ENCODE measurements around the gene IQCN. TPM values are rescaled to one million over a fixed set of nuclear protein-coding genes. Genes with fewer than 3 reads are reported as not detected.

IQCN gene
- total and polyA plus RNA-seq, 2 of the 4 experiments (the other 2 are of a cell fraction), result 0.18 to 0.67 TPM

DNA sequence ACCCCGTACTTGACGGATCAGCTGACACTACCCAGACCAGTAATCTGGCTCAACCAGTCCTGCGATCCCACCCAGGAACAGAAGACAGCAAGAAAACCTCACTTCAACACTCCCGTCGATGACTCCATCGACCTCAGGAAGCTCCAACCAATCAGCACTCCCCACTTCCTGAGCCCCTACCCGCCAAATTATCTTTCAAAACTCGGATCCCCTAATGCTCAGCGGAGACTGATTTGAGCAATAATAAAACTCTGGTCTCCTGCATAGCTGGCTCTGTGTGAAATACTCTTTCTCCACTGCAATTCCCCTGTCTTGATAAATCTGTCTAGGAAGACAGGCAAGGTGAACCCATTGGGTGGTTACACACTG, 47.5 kb upstream of the IQCN start:
- BruUV-seq (replicated peaks), result no TSS peak
- peak overlapping the region; percentile 73 for H3K27ac ChIP-seq (ENCODE audit: insufficient read depth, low read length)
- peaks cover 40 to 57% of the 10 kb centered on the region in 2 experiments for H3K79me1 ChIP-seq (ENCODE audit: low read depth in 1 of 2, low read length in 2 of 2)
- H2BK20ac ChIP-seq (ENCODE audit: low read depth, low read length), result 0 out of 2 replicates have a peak overlapping the region, but pooled peaks have one; percentile 8
- peak overlapping the region; percentile 77; the same call in 1 of the 2 replicates for H3K4me3 ChIP-seq (ENCODE audit: insufficient read depth, low read depth, low read length)
- in situ Hi-C loops (cut with MboI; ENCODE audit: low sequenced_read_pairs), result loop anchor here (5.0 to 10.0 kb wide), 2 partner anchors 44 to 127 kb away; partner anchors contain the start of gene MPV17L2
- H2BK5ac ChIP-seq (ENCODE audit: low read depth, low read length, poor library complexity, severe bottlenecking), result peak overlapping the region; percentile 15
- H3K4me1 ChIP-seq (ENCODE audit: control insufficient read depth, insufficient read depth, low read length), result peaks cover 5% of the 10 kb centered on the region; the same call in 1 of the 2 replicates
- H4K8ac ChIP-seq (ENCODE audit: low read depth in 2 of 2, low read length in 2 of 2), result peak overlapping the region; percentile 80 to 88
- H3K18ac ChIP-seq (ENCODE audit: low read depth, low read length), result no peak overlapping the region
- peak overlapping the region; percentile 85 for H3K4ac ChIP-seq (ENCODE audit: low read depth, low read length)
- H3K36me3 ChIP-seq (ENCODE audit: control insufficient read depth, insufficient read depth, low read length), result no peaks in the 10 kb centered on the region
- 0 out of 2 replicates have a peak overlapping the region, but pooled peaks have one; percentile 46 for H2BK120ac ChIP-seq (ENCODE audit: low read depth, low read length)
- no peak for TF ChIP-seq RFX5 (IDR thresholded peaks at IDR 0.05; ENCODE audit: low read depth, low read length)
- no peak for TF ChIP-seq RCOR1 (IDR thresholded peaks at IDR 0.05; ENCODE audit: insufficient replicate concordance, low read length)
- TF ChIP-seq BHLHE40 (IDR thresholded peaks at IDR 0.05; ENCODE audit: low read depth, low read length), result no peak
- no peak for TF ChIP-seq POLR2A (IDR thresholded peaks at IDR 0.05; ENCODE audit: low read depth, low read length)
- TF ChIP-seq MXI1 (IDR thresholded peaks at IDR 0.05; ENCODE audit: borderline replicate concordance, low read depth, low read length), result no peak
- no peak for TF ChIP-seq ELK1 (IDR thresholded peaks at IDR 0.05; ENCODE audit: borderline replicate concordance, low read depth, low read length)
- no peak overlapping the region for H2AFZ ChIP-seq (replicated peaks; ENCODE audit: low read length, poor library complexity)
- 28% methylated on average over 3 of the region's 9 CpGs; no CpG with 5 or more reads in 1 of the 2 experiments for WGBS, 2 experiments (ENCODE audit: extremely low coverage in 2 of 2, insufficient read length in 1 of 2)
- POLR2A ChIA-PET (ENCODE audit: unreplicated experiment), result interaction anchor here (1.1 to 2.2 kb wide), 3 partner anchors 39 to 42 kb away, joined by 3 to 25 read pairs (median 6); partner anchors contain the start of gene JUND
- H3K9me3 ChIP-seq (ENCODE audit: control insufficient read depth, insufficient read depth, low read length), result no peaks in the 10 kb centered on the region
- CTCF ChIA-PET, result interaction anchor here (0.5 to 3.7 kb wide), 5 partner anchors 17 to 114 kb away, joined by 3 to 49 read pairs (median 4); partner anchors contain the start of gene JUND
- dilution Hi-C loops (cut with HindIII; ENCODE audit: low sequenced_read_pairs, unreplicated experiment), result no loop called here
- peak overlapping the region; percentile 4; the same call in 1 of the 2 replicates for H4K5ac ChIP-seq (ENCODE audit: low read depth, low read length)
- peak overlapping the region; percentile 99 for H2AK9ac ChIP-seq (replicated peaks; ENCODE audit: low read depth, low read length, poor library complexity)
- peak overlapping the region; percentile 26; the same call in 1 of the 3 replicates for H2BK15ac ChIP-seq (ENCODE audit: low read depth, low read length)
- peak overlapping the region; percentile 74 for H3K4me2 ChIP-seq (ENCODE audit: low read depth, low read length)
- H3K9me1 ChIP-seq (ENCODE audit: insufficient read depth, low read length), result peaks cover 7% of the 10 kb centered on the region
- intact Hi-C loops (cut with micrococcal nuclease), result loop anchor here (5.0 kb wide), 1 partner anchor 119 kb away; the partner anchor contains the start of gene RAB3A
- H4K20me1 ChIP-seq (ENCODE audit: insufficient read depth, low read length), result 0 out of 2 replicates have a peak, but pooled peaks cover 3% of the 10 kb centered on the region
- peak overlapping the region; percentile 83 for H3K14ac ChIP-seq (replicated peaks; ENCODE audit: low read depth, low read length)
- H3K23ac ChIP-seq (ENCODE audit: low read depth, low read length), result peak overlapping the region; percentile 74; the same call in 1 of the 2 replicates
- peak overlapping the region; percentile 74; the same call in 1 of the 2 replicates for H3K56ac ChIP-seq (ENCODE audit: extremely low read depth, insufficient read depth, low read length)
- no peak for ATAC-seq (ENCODE audit: low read depth)
- peak overlapping the region; percentile 86 for H2AK5ac ChIP-seq (ENCODE audit: low read depth, low read length)
- H4K91ac ChIP-seq (ENCODE audit: insufficient read depth, low read depth, low read length), result peak overlapping the region; percentile 87
- H3K9ac ChIP-seq (ENCODE audit: low read depth, low read length), result peak overlapping the region; percentile 75
- peak; percentile 33 for DNase-seq
- H3K27me3 ChIP-seq (ENCODE audit: control insufficient read depth, insufficient read depth, low read length), result no peaks in the 10 kb centered on the region

Data from IMR-90 (cell line).